ENCODE data around the gene TVP23C.
"Not testable (repeated sequence)": the region's sequence is repeated elsewhere in the genome, so short reads cannot be mapped to it uniquely, and the experiment has no call there.

DNA sequence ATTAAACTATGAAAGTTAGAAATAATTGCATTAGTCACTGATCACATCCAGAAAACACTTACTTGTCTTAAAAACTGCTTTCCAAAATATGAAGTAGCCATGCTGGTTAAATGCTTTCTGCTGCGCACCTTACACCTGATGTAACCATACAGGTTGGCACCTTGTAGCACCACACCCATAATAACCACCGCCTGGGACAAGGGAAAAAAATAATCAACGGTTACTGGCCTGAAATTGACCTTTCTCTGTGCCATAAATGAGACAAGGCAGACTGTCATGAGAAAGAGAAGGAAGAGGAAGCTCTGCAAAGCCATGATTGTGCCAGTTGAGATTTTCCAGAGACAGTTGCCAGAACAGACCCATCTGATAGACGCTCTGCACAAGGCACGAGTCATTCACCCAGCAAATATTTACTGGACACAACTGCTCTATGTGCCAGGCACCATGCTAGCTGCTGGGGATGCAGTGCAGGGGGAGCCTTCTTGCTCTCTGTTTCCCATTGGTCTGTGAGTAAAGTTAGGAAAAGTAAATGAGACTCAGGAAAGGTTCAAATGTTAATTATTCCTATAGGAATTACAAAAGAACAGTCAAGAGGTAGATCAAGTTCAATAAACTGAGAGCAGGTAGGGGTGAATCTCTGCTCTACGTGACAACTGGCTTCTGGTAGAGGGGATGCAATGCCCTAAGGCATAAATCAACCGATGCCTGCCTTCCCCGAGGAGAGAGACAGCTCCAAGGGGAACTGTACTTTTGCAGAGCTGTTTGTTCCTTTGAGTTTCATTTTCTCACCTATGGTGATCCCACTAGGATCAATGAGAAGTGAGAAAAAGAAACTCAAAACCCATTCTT lies 22.7 kb downstream of the TVP23C start:
- TF ChIP-seq, protein P1, sequence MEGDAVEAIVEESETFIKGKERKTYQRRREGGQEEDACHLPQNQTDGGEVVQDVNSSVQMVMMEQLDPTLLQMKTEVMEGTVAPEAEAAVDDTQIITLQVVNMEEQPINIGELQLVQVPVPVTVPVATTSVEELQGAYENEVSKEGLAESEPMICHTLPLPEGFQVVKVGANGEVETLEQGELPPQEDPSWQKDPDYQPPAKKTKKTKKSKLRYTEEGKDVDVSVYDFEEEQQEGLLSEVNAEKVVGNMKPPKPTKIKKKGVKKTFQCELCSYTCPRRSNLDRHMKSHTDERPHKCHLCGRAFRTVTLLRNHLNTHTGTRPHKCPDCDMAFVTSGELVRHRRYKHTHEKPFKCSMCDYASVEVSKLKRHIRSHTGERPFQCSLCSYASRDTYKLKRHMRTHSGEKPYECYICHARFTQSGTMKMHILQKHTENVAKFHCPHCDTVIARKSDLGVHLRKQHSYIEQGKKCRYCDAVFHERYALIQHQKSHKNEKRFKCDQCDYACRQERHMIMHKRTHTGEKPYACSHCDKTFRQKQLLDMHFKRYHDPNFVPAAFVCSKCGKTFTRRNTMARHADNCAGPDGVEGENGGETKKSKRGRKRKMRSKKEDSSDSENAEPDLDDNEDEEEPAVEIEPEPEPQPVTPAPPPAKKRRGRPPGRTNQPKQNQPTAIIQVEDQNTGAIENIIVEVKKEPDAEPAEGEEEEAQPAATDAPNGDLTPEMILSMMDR (IDR thresholded peaks at IDR 0.05; ENCODE audit: poor library complexity): not testable (repeated sequence)
- TF ChIP-seq EZH2 (IDR thresholded peaks at IDR 0.05; ENCODE audit: borderline replicate concordance); EZH2phosphoT487 (IDR thresholded peaks at IDR 0.05; ENCODE audit: low read depth, severe bottlenecking, unreplicated experiment): not testable (repeated sequence)
